WTC11 (cell line): Measurements from ENCODE around the gene MAP6D1. TPM values are rescaled to one million over a fixed set of nuclear protein-coding genes. Genes with fewer than 3 reads are reported as not detected.

Experiments
- CREM ChIP-seq: sonication (generic); formaldehyde crosslinking; IDR thresholded peaks from 2 replicates; pipeline ENCODE4 v1.8.1; 2022; ENCODE audit warnings: mild to moderate bottlenecking, missing genetic modification reagents, moderate library complexity
- ELF4 ChIP-seq: sonication (generic); formaldehyde crosslinking; IDR thresholded peaks from 2 replicates; pipeline ENCODE4 v1.8.1; 2022; ENCODE audit warnings: low read depth, mild to moderate bottlenecking, moderate library complexity, missing genetic modification reagents
- ETV6 ChIP-seq: sonication (generic); formaldehyde crosslinking; IDR thresholded peaks from 2 replicates; pipeline ENCODE4 v1.8.1; 2022; ENCODE audit warnings: mild to moderate bottlenecking, missing genetic modification reagents
- FOXJ3 ChIP-seq: sonication (generic); formaldehyde crosslinking; IDR thresholded peaks from 2 replicates; pipeline ENCODE4 v1.9.0; 2021; ENCODE audit warnings: missing genetic modification reagents, mild to moderate bottlenecking, borderline replicate concordance
- GABPB1 ChIP-seq: sonication (generic); formaldehyde crosslinking; IDR thresholded peaks from 2 replicates; pipeline ENCODE4 v1.8.1; 2023; ENCODE audit warnings: mild to moderate bottlenecking, missing genetic modification reagents
- HMGA2 ChIP-seq: fragments of 250-450 bp; sonication (Bioruptor Pico); IDR thresholded peaks from 2 replicates; pipeline ENCODE4 v1.4.0; 2021; ENCODE audit warnings: mild to moderate bottlenecking, moderate library complexity
- IRF2 ChIP-seq: sonication (generic); formaldehyde crosslinking; IDR thresholded peaks from 2 replicates; pipeline ENCODE4 v1.8.0; 2022; ENCODE audit warnings: low read depth, missing genetic modification reagents, borderline replicate concordance
- KAT7 ChIP-seq: sonication (generic); formaldehyde crosslinking; IDR thresholded peaks from 2 replicates; pipeline ENCODE4 v1.8.1; 2023; ENCODE audit warnings: missing genetic modification reagents, mild to moderate bottlenecking, borderline replicate concordance
- MXD4 ChIP-seq: fragments of 250-450 bp; sonication (Bioruptor Pico); IDR thresholded peaks from 2 replicates; pipeline ENCODE4 v1.8.0; 2021; ENCODE audit warnings: mild to moderate bottlenecking, moderate library complexity, borderline replicate concordance
- NR3C1 ChIP-seq: sonication (generic); formaldehyde crosslinking; conservative IDR thresholded peaks from 2 replicates; pipeline ENCODE4 v1.8.1; 2023; ENCODE audit warnings: low read depth, mild to moderate bottlenecking, missing genetic modification reagents
- SP1 ChIP-seq: sonication (generic); formaldehyde crosslinking; conservative IDR thresholded peaks from 2 replicates; pipeline ENCODE4 v1.8.1; 2022; ENCODE audit warnings: missing genetic modification reagents
- ZNF317 ChIP-seq: sonication (generic); formaldehyde crosslinking; IDR thresholded peaks from 2 replicates; pipeline ENCODE4 v1.8.1; 2023; ENCODE audit warnings: low read depth, mild to moderate bottlenecking, moderate library complexity, missing genetic modification reagents, borderline replicate concordance
- total RNA-seq: library from RNA; stranded (reverse); gene quantifications from 3 replicates; pipeline ENCODE4 v1.2.3, GENCODE V29; 2021
- TF ChIP-seq, protein P1 (sequence below): sonication (generic); formaldehyde crosslinking; IDR thresholded peaks from 2 replicates; pipeline ENCODE4 v1.8.1; 2023; ENCODE audit warnings: mild to moderate bottlenecking, missing genetic modification reagents
- TF ChIP-seq, protein P2 (sequence below): sonication (generic); formaldehyde crosslinking; IDR thresholded peaks from 2 replicates; pipeline ENCODE4 v1.8.0; 2023; ENCODE audit warnings: mild to moderate bottlenecking, missing genetic modification reagents
- TF ChIP-seq, protein P3 (sequence below): sonication (generic); formaldehyde crosslinking; IDR thresholded peaks from 2 replicates; pipeline ENCODE4 v1.8.1; 2023; ENCODE audit warnings: mild to moderate bottlenecking, missing genetic modification reagents, moderate library complexity
- TF ChIP-seq, protein P4 (sequence below): sonication (generic); formaldehyde crosslinking; IDR thresholded peaks from 2 replicates; pipeline ENCODE4 v1.8.1; 2022; ENCODE audit warnings: missing genetic modification reagents, borderline replicate concordance
- TF ChIP-seq, protein P5 (sequence below): sonication (generic); formaldehyde crosslinking; IDR thresholded peaks from 2 replicates; pipeline ENCODE4 v1.8.0; 2022; ENCODE audit warnings: missing genetic modification reagents

The MAP6D1 gene
- total RNA-seq, 1 experiment from 2014 or later: 6.3 TPM

DNA sequence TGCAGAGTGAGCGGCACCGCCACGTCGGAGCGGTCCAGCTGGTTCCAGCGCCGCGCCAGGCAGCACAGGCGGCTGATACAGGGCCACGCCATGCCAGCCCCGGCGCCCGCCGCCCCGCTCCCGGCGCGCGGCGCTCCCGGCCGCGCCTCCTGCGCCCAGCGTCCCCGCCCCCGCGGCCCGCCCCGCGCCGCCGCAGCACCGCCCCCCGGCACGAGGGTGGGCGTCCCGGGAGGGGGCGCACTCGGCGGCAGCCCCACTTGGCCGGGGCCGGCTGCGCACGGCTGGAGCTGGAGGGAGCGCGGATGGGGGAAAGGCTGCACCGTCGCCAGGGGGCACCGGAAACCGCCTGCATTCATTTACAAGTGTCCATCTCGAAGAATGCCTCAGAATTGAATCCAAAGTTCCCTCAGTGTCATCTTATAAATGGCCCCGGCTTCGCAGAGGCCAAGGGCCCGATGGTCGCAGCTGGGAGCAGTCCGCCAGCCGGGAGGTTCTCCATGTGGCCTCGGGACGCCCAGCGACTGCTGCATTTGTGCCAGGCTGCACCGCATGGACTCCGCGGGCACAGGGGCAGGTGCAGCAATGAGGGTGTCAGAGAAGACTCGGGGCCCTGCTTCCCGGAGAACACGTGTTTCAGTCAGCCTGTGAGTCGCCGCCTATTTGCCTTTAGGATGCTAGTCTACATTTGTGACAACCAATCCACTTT lies at the start of gene MAP6D1 (continued):
- TF ChIP-seq GABPB1 (CRISPR knock-in tag) (no peak), CREM (no peak), ELF4 (CRISPR knock-in tag) (no peak), ZNF317 (CRISPR knock-in tag) (no peak), ETV6 (CRISPR knock-in tag) (no peak), FOXJ3 (CRISPR knock-in tag) (no peak), MXD4 (CRISPR knock-in tag) (no peak), SP1 (CRISPR knock-in tag) (peak; percentile 89), NR3C1 (no peak), HMGA2 (no peak), KAT7 (CRISPR knock-in tag) (no peak), IRF2 (CRISPR knock-in tag) (no peak)
- TF ChIP-seq, protein P1, sequence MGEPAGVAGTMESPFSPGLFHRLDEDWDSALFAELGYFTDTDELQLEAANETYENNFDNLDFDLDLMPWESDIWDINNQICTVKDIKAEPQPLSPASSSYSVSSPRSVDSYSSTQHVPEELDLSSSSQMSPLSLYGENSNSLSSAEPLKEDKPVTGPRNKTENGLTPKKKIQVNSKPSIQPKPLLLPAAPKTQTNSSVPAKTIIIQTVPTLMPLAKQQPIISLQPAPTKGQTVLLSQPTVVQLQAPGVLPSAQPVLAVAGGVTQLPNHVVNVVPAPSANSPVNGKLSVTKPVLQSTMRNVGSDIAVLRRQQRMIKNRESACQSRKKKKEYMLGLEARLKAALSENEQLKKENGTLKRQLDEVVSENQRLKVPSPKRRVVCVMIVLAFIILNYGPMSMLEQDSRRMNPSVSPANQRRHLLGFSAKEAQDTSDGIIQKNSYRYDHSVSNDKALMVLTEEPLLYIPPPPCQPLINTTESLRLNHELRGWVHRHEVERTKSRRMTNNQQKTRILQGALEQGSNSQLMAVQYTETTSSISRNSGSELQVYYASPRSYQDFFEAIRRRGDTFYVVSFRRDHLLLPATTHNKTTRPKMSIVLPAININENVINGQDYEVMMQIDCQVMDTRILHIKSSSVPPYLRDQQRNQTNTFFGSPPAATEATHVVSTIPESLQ (CRISPR knock-in tag): no peak
- TF ChIP-seq, protein P2, sequence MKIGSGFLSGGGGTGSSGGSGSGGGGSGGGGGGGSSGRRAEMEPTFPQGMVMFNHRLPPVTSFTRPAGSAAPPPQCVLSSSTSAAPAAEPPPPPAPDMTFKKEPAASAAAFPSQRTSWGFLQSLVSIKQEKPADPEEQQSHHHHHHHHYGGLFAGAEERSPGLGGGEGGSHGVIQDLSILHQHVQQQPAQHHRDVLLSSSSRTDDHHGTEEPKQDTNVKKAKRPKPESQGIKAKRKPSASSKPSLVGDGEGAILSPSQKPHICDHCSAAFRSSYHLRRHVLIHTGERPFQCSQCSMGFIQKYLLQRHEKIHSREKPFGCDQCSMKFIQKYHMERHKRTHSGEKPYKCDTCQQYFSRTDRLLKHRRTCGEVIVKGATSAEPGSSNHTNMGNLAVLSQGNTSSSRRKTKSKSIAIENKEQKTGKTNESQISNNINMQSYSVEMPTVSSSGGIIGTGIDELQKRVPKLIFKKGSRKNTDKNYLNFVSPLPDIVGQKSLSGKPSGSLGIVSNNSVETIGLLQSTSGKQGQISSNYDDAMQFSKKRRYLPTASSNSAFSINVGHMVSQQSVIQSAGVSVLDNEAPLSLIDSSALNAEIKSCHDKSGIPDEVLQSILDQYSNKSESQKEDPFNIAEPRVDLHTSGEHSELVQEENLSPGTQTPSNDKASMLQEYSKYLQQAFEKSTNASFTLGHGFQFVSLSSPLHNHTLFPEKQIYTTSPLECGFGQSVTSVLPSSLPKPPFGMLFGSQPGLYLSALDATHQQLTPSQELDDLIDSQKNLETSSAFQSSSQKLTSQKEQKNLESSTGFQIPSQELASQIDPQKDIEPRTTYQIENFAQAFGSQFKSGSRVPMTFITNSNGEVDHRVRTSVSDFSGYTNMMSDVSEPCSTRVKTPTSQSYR: no peak
- TF ChIP-seq, protein P3, sequence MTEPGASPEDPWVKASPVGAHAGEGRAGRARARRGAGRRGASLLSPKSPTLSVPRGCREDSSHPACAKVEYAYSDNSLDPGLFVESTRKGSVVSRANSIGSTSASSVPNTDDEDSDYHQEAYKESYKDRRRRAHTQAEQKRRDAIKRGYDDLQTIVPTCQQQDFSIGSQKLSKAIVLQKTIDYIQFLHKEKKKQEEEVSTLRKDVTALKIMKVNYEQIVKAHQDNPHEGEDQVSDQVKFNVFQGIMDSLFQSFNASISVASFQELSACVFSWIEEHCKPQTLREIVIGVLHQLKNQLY (CRISPR knock-in tag): no peak
- TF ChIP-seq, protein P4, sequence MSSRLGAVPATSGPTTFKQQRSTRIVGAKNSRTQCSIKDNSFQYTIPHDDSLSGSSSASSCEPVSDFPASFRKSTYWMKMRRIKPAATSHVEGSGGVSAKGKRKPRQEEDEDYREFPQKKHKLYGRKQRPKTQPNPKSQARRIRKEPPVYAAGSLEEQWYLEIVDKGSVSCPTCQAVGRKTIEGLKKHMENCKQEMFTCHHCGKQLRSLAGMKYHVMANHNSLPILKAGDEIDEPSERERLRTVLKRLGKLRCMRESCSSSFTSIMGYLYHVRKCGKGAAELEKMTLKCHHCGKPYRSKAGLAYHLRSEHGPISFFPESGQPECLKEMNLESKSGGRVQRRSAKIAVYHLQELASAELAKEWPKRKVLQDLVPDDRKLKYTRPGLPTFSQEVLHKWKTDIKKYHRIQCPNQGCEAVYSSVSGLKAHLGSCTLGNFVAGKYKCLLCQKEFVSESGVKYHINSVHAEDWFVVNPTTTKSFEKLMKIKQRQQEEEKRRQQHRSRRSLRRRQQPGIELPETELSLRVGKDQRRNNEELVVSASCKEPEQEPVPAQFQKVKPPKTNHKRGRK (CRISPR knock-in tag): no peak
- TF ChIP-seq, protein P5, sequence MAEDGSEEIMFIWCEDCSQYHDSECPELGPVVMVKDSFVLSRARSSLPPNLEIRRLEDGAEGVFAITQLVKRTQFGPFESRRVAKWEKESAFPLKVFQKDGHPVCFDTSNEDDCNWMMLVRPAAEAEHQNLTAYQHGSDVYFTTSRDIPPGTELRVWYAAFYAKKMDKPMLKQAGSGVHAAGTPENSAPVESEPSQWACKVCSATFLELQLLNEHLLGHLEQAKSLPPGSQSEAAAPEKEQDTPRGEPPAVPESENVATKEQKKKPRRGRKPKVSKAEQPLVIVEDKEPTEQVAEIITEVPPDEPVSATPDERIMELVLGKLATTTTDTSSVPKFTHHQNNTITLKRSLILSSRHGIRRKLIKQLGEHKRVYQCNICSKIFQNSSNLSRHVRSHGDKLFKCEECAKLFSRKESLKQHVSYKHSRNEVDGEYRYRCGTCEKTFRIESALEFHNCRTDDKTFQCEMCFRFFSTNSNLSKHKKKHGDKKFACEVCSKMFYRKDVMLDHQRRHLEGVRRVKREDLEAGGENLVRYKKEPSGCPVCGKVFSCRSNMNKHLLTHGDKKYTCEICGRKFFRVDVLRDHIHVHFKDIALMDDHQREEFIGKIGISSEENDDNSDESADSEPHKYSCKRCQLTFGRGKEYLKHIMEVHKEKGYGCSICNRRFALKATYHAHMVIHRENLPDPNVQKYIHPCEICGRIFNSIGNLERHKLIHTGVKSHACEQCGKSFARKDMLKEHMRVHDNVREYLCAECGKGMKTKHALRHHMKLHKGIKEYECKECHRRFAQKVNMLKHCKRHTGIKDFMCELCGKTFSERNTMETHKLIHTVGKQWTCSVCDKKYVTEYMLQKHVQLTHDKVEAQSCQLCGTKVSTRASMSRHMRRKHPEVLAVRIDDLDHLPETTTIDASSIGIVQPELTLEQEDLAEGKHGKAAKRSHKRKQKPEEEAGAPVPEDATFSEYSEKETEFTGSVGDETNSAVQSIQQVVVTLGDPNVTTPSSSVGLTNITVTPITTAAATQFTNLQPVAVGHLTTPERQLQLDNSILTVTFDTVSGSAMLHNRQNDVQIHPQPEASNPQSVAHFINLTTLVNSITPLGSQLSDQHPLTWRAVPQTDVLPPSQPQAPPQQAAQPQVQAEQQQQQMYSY (CRISPR knock-in tag): no peak
